DMS153 treated with DMSO at 0.1 percent for 48 hours (cell line): ENCODE results near the gene SLC13A4.
"Not testable (repeated sequence)": the region's sequence is repeated elsewhere in the genome, so short reads cannot be mapped to it uniquely, and the experiment has no call there.

Source experiments
- DNase-seq: peaks from one replicate; lab custom pipeline; 2025; ENCODE audit not compliant: unreplicated experiment; lab: John Stamatoyannopoulos, UW

Gene SLC13A4

GRCh38 chr7:135704074-135704473 lies 23.9 kb downstream of the SLC13A4 start:
- DNase-seq = no peak

DNA sequence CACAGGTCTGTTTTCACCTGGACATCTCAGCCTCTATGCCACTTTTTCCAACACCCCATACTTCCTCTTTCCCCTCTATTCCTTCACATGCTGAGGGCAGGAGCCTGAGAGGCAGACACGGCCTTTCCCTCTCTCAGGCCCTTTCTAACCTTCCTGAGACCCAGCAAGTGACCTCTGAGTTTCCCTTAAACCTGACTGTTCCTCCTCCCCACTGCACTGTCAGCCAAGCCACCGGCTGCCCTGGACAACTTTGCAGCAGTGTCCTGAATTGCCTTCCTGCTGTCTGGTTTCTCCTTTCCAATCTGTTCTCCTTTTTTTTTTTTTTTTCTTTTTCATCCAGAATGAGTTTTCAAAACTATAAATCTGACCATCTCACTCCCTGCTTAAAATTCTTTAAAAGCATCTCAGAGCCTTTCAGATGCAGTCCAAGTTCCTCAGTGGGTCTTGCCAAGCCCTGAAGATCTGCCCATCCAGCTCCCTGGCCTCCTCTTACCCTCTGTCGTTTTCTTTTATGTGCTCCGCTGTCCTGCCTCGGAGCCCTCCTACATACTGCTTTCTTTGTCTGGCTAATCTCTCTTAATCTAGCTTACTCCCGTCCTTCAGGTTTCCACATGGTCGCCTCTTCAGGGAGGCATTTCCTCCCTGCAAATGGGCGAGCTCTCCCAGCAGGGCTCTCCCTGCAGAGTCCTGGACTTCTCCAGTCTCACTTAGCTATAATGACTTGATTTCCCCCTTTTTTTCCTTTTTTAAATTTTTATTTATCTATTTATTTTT lies 30.5 kb downstream of the SLC13A4 start:
- DNase-seq = no peak

GRCh38 chr7:135693558-135693957 lies 34.4 kb downstream of the SLC13A4 start:
- DNase-seq = no peak

GRCh38 chr7:135692606-135693005 lies 35.4 kb downstream of the SLC13A4 start:
- DNase-seq = not testable (repeated sequence)

DNA sequence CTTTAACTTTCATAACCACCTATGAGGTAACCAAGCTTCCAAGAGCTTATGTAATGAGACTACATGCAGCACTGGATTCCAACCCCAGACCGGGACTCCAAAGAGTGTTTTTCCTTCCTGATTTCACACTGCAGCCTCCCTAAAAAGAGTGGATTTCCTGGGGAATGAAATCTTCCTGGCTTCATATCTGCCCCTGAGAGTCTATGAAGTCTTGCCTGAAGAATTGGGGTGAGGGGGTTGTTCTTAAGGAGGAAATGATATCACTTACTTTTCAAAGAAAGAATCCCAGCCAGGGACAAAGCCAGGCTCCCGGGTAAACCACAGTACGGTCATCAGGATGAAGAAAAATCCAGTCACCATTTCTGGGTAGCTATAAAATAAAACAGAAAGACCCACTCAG lies 35.9 kb downstream of the SLC13A4 start:
- no peak for DNase-seq

DNA sequence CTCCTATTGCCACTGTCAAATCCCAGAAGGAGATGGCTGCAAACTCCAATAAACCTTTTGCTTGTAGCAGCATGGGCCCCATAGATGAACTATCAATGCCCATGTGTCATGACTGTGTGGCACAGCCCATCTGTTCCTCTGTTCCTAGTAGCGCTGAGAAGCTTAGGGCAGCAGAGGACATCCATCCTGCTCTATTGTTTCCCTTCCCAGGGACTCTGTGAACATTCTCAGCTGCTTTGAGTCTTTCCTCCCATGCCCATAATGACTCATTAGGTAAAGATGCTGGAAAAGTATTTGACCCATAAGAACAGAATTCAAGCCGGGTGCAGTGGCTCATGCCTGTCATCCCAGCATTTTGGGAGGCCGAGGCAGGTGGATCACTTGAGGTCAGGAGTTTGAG lies 37.4 kb downstream of the SLC13A4 start:
- DNase-seq = no peak

GRCh38 chr7:135687466-135687865 lies 40.5 kb downstream of the SLC13A4 start:
- no peak for DNase-seq

GRCh38 chr7:135685306-135686084 lies 42.5 kb downstream of the SLC13A4 start:
- no peak for DNase-seq

DNA sequence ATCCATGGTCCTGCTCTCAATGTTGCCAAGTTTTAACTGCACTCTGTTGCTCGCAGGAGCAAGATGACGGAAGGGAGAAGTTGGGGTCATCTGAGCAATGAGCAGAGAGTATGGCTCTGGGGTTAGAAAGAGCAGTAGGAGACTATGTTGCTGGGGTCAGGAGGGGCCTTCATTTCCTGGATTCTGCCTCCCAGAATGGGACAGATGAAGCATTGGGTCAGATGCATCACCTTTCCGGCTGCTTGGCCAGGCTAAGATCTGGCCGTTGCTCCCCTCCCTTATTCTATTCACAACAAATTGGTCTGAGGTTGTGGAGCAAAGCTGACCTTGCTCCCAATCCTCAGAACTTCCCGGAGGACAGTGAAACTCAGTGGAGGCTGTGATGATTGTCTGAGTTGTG lies 43.3 kb downstream of the SLC13A4 start:
- DNase-seq = no peak

GRCh38 chr7:135684136-135684535 lies 43.9 kb downstream of the SLC13A4 start:
- DNase-seq = no peak

GRCh38 chr7:135683609-135684008 lies 44.4 kb downstream of the SLC13A4 start:
- no peak for DNase-seq

- no peak for DNase-seq
Measured at GRCh38 chr7:135682191-135682590, 45.8 kb downstream of the SLC13A4 start.

DNA sequence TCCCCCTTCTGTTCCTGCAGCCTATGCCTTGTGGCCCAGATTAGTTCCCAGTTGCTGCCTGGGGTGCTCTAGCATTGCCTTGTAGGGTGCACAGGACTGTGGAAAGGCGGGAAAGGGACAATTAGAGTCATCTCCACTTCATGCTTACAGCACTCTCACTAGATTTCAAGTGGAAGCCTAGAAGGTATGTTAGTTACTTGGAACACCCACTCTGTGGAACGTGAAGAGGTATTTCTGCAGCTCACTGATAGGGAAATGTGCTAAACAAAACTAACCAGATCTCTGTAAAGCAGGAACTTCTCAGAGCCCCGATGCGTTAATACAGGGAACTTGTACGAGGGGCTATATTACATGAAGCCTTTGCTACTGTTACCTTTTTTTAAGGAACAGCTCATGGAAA lies 46.2 kb downstream of the SLC13A4 start:
- DNase-seq = no peak

- DNase-seq = no peak
Measured at GRCh38 chr7:135678612-135679575, 49.1 kb downstream of the SLC13A4 start.

- DNase-seq = no peak
Measured at GRCh38 chr7:135673360-135673706, 54.7 kb downstream of the SLC13A4 start.

- peak; percentile 41 for DNase-seq
Measured at GRCh38 chr7:135672560-135673359, 55.2 kb downstream of the SLC13A4 start.

DNA sequence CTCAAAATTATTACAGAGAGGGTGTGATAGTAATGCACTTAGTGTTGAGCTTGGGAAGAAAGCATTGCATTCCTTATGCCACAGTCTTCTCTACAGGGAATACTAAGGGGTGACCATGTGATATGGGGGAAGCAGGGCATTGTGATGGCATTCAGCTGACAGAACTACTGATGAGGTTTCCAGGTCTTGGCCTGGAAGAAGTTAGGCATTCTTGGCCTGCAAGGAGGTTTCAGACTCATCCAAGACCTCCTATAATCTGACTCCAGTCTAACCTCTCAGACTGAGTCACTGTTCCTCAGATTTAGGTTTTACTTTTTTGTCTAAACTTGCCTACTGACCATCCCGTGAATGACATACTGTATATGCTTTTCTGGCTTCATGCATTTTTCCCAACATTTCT lies 57.8 kb downstream of the SLC13A4 start:
- DNase-seq = no peak

DNA sequence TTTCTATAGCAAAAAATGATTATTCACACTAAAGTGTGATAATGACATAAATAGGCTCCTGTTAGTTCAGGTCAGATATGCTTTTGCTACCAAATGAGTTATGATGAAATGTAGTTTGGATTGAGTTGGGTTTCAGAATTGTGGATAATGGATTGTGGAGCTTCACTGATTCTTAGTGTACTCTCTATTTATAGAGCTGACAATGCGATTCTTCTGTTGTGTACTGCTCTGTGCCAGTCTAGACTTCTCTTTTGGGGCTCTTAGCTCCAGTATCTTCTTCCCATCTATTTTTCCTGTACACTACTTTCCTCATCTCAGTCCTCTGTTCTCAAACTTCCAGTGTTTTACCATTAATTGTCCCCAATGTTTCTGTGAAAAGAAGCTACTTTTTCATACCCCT lies 58.2 kb downstream of the SLC13A4 start:
- no peak for DNase-seq

DNA sequence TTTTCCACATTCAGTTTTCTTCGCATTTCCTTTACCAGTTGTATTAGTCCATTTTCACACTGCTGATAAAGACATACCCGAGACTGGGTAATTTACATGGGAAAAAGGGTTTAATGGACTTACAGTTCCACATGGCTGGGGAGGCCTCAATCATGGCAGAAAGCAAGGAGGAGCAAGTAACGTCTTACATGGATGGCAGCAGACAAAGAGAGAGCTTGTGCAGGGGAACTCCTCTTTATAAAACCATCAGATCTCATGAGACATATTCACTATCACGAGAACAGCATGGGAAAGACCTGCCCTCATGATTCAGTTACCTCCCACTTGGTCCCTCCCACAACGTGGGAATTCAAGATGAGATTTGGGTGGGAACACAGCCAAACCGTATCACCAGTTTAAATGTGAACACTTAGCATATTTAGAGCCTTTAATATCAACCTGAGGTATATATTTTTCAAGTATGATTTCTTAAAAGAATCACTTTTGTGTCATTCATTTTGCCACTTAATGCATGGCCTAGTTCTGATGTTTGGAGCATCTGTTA lies 59.1 kb downstream of the SLC13A4 start:
- not testable (repeated sequence) for DNase-seq

- DNase-seq = not testable (repeated sequence)
Measured at GRCh38 chr7:135667626-135668025, 60.4 kb downstream of the SLC13A4 start.
